Measurements from ENCODE around the gene ANKRD13D.

GRCh38 chr11:67251841-67252240 is 37.3 kb upstream of the ANKRD13D start:
- TF ChIP-seq, protein P1, sequence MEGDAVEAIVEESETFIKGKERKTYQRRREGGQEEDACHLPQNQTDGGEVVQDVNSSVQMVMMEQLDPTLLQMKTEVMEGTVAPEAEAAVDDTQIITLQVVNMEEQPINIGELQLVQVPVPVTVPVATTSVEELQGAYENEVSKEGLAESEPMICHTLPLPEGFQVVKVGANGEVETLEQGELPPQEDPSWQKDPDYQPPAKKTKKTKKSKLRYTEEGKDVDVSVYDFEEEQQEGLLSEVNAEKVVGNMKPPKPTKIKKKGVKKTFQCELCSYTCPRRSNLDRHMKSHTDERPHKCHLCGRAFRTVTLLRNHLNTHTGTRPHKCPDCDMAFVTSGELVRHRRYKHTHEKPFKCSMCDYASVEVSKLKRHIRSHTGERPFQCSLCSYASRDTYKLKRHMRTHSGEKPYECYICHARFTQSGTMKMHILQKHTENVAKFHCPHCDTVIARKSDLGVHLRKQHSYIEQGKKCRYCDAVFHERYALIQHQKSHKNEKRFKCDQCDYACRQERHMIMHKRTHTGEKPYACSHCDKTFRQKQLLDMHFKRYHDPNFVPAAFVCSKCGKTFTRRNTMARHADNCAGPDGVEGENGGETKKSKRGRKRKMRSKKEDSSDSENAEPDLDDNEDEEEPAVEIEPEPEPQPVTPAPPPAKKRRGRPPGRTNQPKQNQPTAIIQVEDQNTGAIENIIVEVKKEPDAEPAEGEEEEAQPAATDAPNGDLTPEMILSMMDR (IDR thresholded peaks at IDR 0.05): no peak
- no peak for TF ChIP-seq POLR2A (IDR thresholded peaks at IDR 0.05)
